ENCODE measurements around the gene ZKSCAN7. TPM values are rescaled to one million over a fixed set of nuclear protein-coding genes. Genes with fewer than 3 reads are reported as not detected.

The ZKSCAN7 gene
- total RNA-seq = 18.9 to 20.5 TPM (median 19.6 TPM) in 3 replicates

DNA sequence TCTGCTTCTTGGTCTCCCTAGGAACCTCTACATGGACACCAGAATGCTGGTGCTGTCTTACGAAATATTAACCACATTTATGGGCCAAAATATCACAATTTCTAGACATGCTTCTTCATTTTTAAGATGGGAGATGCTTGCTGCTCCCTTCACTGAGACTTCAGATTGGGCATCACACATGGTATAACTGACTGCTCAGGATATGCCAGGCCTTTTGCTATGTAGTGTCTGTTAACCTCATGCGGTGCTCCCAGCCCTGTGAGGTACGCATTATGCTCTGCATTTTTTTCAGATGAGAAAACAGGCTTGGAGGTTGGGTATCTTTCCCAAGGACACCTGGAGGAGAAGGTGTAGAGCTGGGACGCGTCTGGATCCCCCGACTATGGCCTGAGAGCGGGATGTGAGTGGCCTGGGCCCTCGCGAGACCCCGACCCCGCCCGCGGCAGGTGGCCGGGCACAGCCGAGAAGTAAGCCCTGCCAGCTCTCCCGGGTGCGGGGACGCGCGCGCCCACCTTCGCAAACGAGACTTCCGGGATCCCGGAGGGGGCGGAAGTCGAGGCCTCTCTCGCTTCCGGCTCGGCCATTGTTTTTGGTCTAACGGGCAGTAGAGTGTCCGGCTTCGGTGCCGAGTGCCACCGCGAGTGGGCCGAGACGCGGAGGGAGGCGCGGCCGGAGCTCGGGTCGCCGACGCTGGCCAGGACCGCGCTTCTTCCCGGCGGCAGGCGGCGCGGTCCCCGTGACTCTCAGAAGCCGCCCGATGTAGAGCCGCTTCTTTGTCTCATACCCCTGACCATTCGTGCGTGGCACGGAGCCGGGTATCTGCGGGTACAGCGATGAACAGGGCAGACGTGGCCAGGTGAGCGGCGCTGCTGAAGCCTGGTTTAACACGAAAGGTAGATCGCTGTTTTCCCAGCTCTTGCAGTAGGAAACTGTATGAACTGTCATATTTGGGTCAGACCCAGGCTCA is at the start of gene ZKSCAN7:
Gene ZKSCAN7 (plus strand): TSS at position 568 of the 967 bp plus-strand sequence. CDS start 1,855 bp downstream, outside the sequence.
- Mint-ChIP-seq H3K27ac (peak within 1 kb of the TSS; percentile 95), H3K4me3 (peak within 1 kb of the TSS; percentile 92), H3K9me3 (peaks cover 4% of the 10 kb centered on the region), H3K27me3 (ENCODE audit: low read depth) (peaks cover 33% of the 10 kb centered on the region), H3K4me1 (peaks cover 29% of the 10 kb centered on the region), H3K36me3 (peaks cover 22% of the 10 kb centered on the region)
- TF ChIP-seq, protein P1, sequence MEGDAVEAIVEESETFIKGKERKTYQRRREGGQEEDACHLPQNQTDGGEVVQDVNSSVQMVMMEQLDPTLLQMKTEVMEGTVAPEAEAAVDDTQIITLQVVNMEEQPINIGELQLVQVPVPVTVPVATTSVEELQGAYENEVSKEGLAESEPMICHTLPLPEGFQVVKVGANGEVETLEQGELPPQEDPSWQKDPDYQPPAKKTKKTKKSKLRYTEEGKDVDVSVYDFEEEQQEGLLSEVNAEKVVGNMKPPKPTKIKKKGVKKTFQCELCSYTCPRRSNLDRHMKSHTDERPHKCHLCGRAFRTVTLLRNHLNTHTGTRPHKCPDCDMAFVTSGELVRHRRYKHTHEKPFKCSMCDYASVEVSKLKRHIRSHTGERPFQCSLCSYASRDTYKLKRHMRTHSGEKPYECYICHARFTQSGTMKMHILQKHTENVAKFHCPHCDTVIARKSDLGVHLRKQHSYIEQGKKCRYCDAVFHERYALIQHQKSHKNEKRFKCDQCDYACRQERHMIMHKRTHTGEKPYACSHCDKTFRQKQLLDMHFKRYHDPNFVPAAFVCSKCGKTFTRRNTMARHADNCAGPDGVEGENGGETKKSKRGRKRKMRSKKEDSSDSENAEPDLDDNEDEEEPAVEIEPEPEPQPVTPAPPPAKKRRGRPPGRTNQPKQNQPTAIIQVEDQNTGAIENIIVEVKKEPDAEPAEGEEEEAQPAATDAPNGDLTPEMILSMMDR (IDR thresholded peaks at IDR 0.05; ENCODE audit: unreplicated experiment) = no peak
- peak; percentile 46 to 75 for DNase-seq (ENCODE audit: low spot score in 2 of 2, unreplicated experiment in 2 of 2)

DNA sequence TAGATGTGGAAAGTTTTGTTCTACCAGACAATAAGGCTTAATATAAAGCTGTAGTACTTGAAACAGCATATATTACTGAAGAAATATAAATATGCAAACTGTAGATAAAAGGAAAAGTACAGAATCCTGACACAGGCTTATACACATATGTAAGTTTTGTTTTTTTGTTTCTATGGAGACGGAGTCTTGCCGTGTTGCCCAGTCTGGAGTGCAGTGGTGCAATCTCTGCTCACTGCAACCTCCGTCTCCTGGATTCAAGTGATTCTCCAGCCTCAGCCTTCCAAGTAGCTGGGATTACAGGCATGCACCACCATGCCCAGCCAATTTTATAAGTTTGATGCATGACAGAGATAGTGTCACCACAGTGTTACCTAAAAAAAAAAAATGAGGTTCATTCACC is 48.4 kb upstream of the ZKSCAN7 start:
- H3K36me3 Mint-ChIP-seq = peaks cover 40% of the 10 kb centered on the region
- H3K4me3 Mint-ChIP-seq = no peak overlapping the region
- no peaks in the 10 kb centered on the region for H3K27me3 Mint-ChIP-seq (ENCODE audit: low read depth)
- H3K4me1 Mint-ChIP-seq = peaks cover 18% of the 10 kb centered on the region
- H3K9me3 Mint-ChIP-seq = peaks cover 35% of the 10 kb centered on the region
- TF ChIP-seq, protein P1 (IDR thresholded peaks at IDR 0.05; ENCODE audit: unreplicated experiment) = no peak
- no peak for DNase-seq (ENCODE audit: low spot score in 2 of 2, unreplicated experiment in 2 of 2)
- no peak overlapping the region for H3K27ac Mint-ChIP-seq

DNA sequence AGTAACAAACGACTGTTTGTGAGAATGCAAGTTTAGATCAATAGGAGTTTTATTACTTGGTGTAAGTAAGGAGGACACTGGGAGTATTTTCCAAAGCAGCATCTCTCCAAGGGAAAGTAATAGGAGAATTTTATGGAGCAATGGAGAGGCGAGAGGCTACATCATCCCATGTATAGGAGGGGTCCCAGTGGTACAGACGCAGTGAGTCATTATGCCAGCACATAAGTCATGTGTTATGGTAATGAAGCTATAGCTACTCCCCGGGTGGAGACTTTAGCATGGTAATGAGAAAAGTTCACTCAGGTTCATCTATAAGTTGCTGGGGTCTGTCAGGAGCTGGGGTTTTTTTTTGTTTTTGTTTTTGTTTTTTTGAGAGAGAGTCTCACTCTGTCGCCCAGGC is 48.0 kb upstream of the ZKSCAN7 start:
- TF ChIP-seq, protein P1 (IDR thresholded peaks at IDR 0.05; ENCODE audit: unreplicated experiment) = no peak
- DNase-seq (ENCODE audit: low spot score in 2 of 2, unreplicated experiment in 2 of 2) = no peak
- no peak overlapping the region for H3K27ac Mint-ChIP-seq
- no peaks in the 10 kb centered on the region for H3K27me3 Mint-ChIP-seq (ENCODE audit: low read depth)
- H3K36me3 Mint-ChIP-seq = peaks cover 36% of the 10 kb centered on the region
- H3K9me3 Mint-ChIP-seq = peaks cover 31% of the 10 kb centered on the region
- peaks cover 22% of the 10 kb centered on the region for H3K4me1 Mint-ChIP-seq
- H3K4me3 Mint-ChIP-seq = no peak overlapping the region

DNA sequence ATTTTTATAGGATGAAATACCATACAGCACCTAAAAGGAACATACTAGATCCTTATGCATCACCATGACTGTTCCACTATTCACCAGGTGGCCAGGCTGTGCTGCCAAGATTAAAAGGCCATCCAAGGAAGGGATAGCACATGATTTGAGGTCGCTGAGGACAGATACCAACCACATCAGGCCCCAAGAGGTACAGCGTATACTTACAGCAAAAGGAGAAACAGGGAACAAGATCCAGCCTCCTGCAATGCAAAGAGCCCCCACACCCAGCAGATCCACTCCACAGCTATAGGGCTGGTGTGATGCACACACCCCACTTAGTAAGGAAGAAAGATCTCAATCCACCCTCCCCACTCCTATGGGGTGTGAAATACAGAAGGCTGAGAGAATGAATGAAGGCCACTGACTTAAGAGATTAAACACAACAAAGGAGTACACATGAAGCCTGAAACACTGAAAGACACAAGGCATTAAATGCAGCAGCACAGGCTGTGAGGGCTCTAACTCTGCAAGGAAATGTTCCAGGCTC is 45.5 kb upstream of the ZKSCAN7 start:
- TF ChIP-seq, protein P1 (IDR thresholded peaks at IDR 0.05; ENCODE audit: unreplicated experiment) = no peak
- Mint-ChIP-seq H3K27ac (peak overlapping the region; percentile 98), H3K36me3 (peaks cover 20% of the 10 kb centered on the region), H3K27me3 (ENCODE audit: low read depth) (no peaks in the 10 kb centered on the region), H3K4me1 (peaks cover 25% of the 10 kb centered on the region), H3K4me3 (peak overlapping the region; percentile 90), H3K9me3 (peaks cover 18% of the 10 kb centered on the region)
- DNase-seq (ENCODE audit: low spot score in 2 of 2, unreplicated experiment in 2 of 2) = no peak

DNA sequence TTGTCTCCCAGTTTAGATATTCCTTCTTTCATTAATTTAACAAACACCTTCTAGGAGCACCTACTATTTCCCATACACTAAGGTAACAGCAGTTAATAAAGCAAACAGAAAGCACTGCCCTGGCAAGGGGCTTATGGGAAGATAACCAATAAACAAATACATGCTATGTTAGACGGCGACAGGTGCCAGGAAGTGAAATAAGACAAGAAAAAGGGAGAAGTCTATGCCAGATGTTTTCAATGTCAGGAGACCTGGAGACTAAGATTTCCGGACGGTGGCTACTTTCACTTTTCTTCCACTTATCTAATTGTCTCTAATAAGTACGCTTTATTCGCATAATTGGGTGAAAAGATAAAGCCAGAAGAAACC is 45.0 kb upstream of the ZKSCAN7 start:
- peak overlapping the region; percentile 98 for H3K27ac Mint-ChIP-seq
- peaks cover 20% of the 10 kb centered on the region for H3K36me3 Mint-ChIP-seq
- TF ChIP-seq, protein P1 (IDR thresholded peaks at IDR 0.05; ENCODE audit: unreplicated experiment) = no peak

More for the DNA sequence above, 45.0 kb upstream of the ZKSCAN7 start:
- DNase-seq (ENCODE audit: low spot score in 2 of 2, unreplicated experiment in 2 of 2) = no peak
- Mint-ChIP-seq H3K9me3 (peaks cover 17% of the 10 kb centered on the region), H3K4me3 (peak overlapping the region; percentile 90), H3K27me3 (ENCODE audit: low read depth) (no peaks in the 10 kb centered on the region), H3K4me1 (peaks cover 25% of the 10 kb centered on the region)
